Measurements from ENCODE around the gene CCDC185.

Gene CCDC185

GRCh38 chr1:223393275-223394214 is at the start of gene CCDC185:
CCDC185 (plus strand) TSS chr1:223393415; CDS start chr1:223393476, 61 bp downstream.
- DNase-seq = no peak

GRCh38 chr1:223343692-223344091 is 49.5 kb upstream of the CCDC185 start:
- no peak for DNase-seq

GRCh38 chr1:223344491-223344890 is 48.7 kb upstream of the CCDC185 start:
- DNase-seq = no peak

GRCh38 chr1:223345720-223346119 is 47.5 kb upstream of the CCDC185 start:
- DNase-seq = no peak

- no peak for DNase-seq
These were observed 46.9 kb upstream of the CCDC185 start for GRCh38 chr1:223346311-223346710.

- DNase-seq = no peak
These were observed 45.6 kb upstream of the CCDC185 start for GRCh38 chr1:223347583-223347982.

GRCh38 chr1:223348439-223348838 is 44.8 kb upstream of the CCDC185 start:
- no peak for DNase-seq

- DNase-seq = no peak
These were observed 44.0 kb upstream of the CCDC185 start for GRCh38 chr1:223349241-223349640.

- DNase-seq = no peak
These were observed 42.8 kb upstream of the CCDC185 start for GRCh38 chr1:223350361-223350908.

- no peak for DNase-seq
These were observed 40.3 kb upstream of the CCDC185 start for GRCh38 chr1:223352944-223353343.

GRCh38 chr1:223353939-223354338 is 39.3 kb upstream of the CCDC185 start:
- no peak for DNase-seq

GRCh38 chr1:223355699-223356098 is 37.5 kb upstream of the CCDC185 start:
- no peak for DNase-seq

- DNase-seq = no peak
These were observed 34.4 kb upstream of the CCDC185 start for GRCh38 chr1:223358826-223359225.

GRCh38 chr1:223363057-223363855 is 30.0 kb upstream of the CCDC185 start:
- DNase-seq = peak; percentile 43

GRCh38 chr1:223363856-223364684 is 29.1 kb upstream of the CCDC185 start, which contains the start of gene SUSD4:
SUSD4 (minus strand) TSS chr1:223364176; CDS start chr1:223363425, 751 bp downstream.
- DNase-seq = peak; percentile 82

GRCh38 chr1:223364685-223365382 is 28.4 kb upstream of the CCDC185 start:
- peak; percentile 24 for DNase-seq

GRCh38 chr1:223374064-223374610 is 19.1 kb upstream of the CCDC185 start:
- DNase-seq = no peak

GRCh38 chr1:223378754-223379153 is 14.5 kb upstream of the CCDC185 start:
- DNase-seq = no peak

GRCh38 chr1:223386013-223386412 is 7.2 kb upstream of the CCDC185 start:
- no peak for DNase-seq

GRCh38 chr1:223390618-223391017 is 2.6 kb upstream of the CCDC185 start:
- DNase-seq = no peak

- DNase-seq = no peak
These were observed 1.0 kb downstream of the CCDC185 start for GRCh38 chr1:223394242-223394641.

Measured in CD4-positive, alpha-beta T cell treated with Interleukin-6 for 4 hours (primary cell).